Measurements from ENCODE around the gene IRF8. TPM values are rescaled to one million over a fixed set of nuclear protein-coding genes. Genes with fewer than 3 reads are reported as not detected.

Gene IRF8
- total RNA-seq, 1 experiment from 2014 or later = not detected

- BruUV-seq (replicated peaks) = no TSS peak
- Mint-ChIP-seq H3K36me3 (ENCODE audit: insufficient read depth, unreplicated experiment) (no peaks in the 10 kb centered on the region), H3K4me3 (ENCODE audit: unreplicated experiment) (no peak overlapping the region), H3K27ac (ENCODE audit: low read depth, unreplicated experiment) (no peak overlapping the region), H3K4me1 (ENCODE audit: insufficient read depth, unreplicated experiment) (peaks cover 5% of the 10 kb centered on the region), H3K27me3 (ENCODE audit: insufficient read depth, unreplicated experiment) (peaks cover 61% of the 10 kb centered on the region), H3K9me3 (ENCODE audit: unreplicated experiment) (no peaks in the 10 kb centered on the region)
- intact Hi-C loops (cut with micrococcal nuclease) = no loop called here
- no peak for TF ChIP-seq CTCF (IDR thresholded peaks at IDR 0.05; ENCODE audit: unreplicated experiment)
- POLR2A ChIA-PET = no interaction called here
- no peak for DNase-seq (ENCODE audit: unreplicated experiment)
- CTCF ChIA-PET = interaction anchor here (0.7 to 1.0 kb wide), 2 partner anchors 47 to 263 kb away, joined by 3 read pairs; no protein-coding TSS in a partner anchor
Measured at GRCh38 chr16:85868495-85868894, 30.5 kb upstream of the IRF8 start.

GRCh38 chr16:85869206-85869605 lies 29.8 kb upstream of the IRF8 start:
- no TSS peak for BruUV-seq (replicated peaks)
- TF ChIP-seq CTCF (IDR thresholded peaks at IDR 0.05; ENCODE audit: unreplicated experiment) = no peak
- H3K4me3 Mint-ChIP-seq (ENCODE audit: unreplicated experiment) = no peak overlapping the region
- no peak for DNase-seq (ENCODE audit: unreplicated experiment)
- H3K36me3 Mint-ChIP-seq (ENCODE audit: insufficient read depth, unreplicated experiment) = no peaks in the 10 kb centered on the region
- peaks cover 68% of the 10 kb centered on the region for H3K27me3 Mint-ChIP-seq (ENCODE audit: insufficient read depth, unreplicated experiment)
- intact Hi-C loops (cut with micrococcal nuclease) = no loop called here
- no peak overlapping the region for H3K27ac Mint-ChIP-seq (ENCODE audit: low read depth, unreplicated experiment)
- POLR2A ChIA-PET = no interaction called here
- H3K4me1 Mint-ChIP-seq (ENCODE audit: insufficient read depth, unreplicated experiment) = peaks cover 5% of the 10 kb centered on the region
- CTCF ChIA-PET = interaction anchor here (1.0 kb wide), 1 partner anchor 47 kb away, joined by 3 read pairs; no protein-coding TSS in a partner anchor
- no peaks in the 10 kb centered on the region for H3K9me3 Mint-ChIP-seq (ENCODE audit: unreplicated experiment)

- ChIA-PET POLR2A (no interaction called here), CTCF (interaction anchor here (0.5 to 0.6 kb wide), 2 partner anchors 31 to 595 kb away, joined by 3 read pairs; no protein-coding TSS in a partner anchor)
- no peaks in the 10 kb centered on the region for H3K36me3 Mint-ChIP-seq (ENCODE audit: insufficient read depth, unreplicated experiment)
- H3K9me3 Mint-ChIP-seq (ENCODE audit: unreplicated experiment) = no peaks in the 10 kb centered on the region
- TF ChIP-seq CTCF (IDR thresholded peaks at IDR 0.05; ENCODE audit: unreplicated experiment) = no peak
- H3K4me1 Mint-ChIP-seq (ENCODE audit: insufficient read depth, unreplicated experiment) = peaks cover 5% of the 10 kb centered on the region
- BruUV-seq (replicated peaks) = no TSS peak
- peaks cover 76% of the 10 kb centered on the region for H3K27me3 Mint-ChIP-seq (ENCODE audit: insufficient read depth, unreplicated experiment)
- DNase-seq (ENCODE audit: unreplicated experiment) = no peak
- H3K27ac Mint-ChIP-seq (ENCODE audit: low read depth, unreplicated experiment) = no peak overlapping the region
- intact Hi-C loops (cut with micrococcal nuclease) = no loop called here
- no peak overlapping the region for H3K4me3 Mint-ChIP-seq (ENCODE audit: unreplicated experiment)
Measured at GRCh38 chr16:85869785-85870558, 29.0 kb upstream of the IRF8 start.

GRCh38 chr16:85871756-85872155 lies 27.2 kb upstream of the IRF8 start:
- no peak for TF ChIP-seq CTCF (IDR thresholded peaks at IDR 0.05; ENCODE audit: unreplicated experiment)
- Mint-ChIP-seq H3K27me3 (ENCODE audit: insufficient read depth, unreplicated experiment) (peaks cover 94% of the 10 kb centered on the region), H3K36me3 (ENCODE audit: insufficient read depth, unreplicated experiment) (no peaks in the 10 kb centered on the region), H3K4me3 (ENCODE audit: unreplicated experiment) (no peak overlapping the region), H3K9me3 (ENCODE audit: unreplicated experiment) (no peaks in the 10 kb centered on the region), H3K27ac (ENCODE audit: low read depth, unreplicated experiment) (no peak overlapping the region), H3K4me1 (ENCODE audit: insufficient read depth, unreplicated experiment) (peaks cover 5% of the 10 kb centered on the region)
- BruUV-seq (replicated peaks) = no TSS peak
- intact Hi-C loops (cut with micrococcal nuclease) = no loop called here
- ChIA-PET CTCF (no interaction called here), POLR2A (interaction anchor here (0.7 kb wide), 1 partner anchor 47 kb away, joined by 3 read pairs; no protein-coding TSS in a partner anchor)
- peak; percentile 20 for DNase-seq (ENCODE audit: unreplicated experiment)
